ENCODE results near the gene ANO2. TPM values are rescaled to one million over a fixed set of nuclear protein-coding genes. Genes with fewer than 3 reads are reported as not detected.

The ANO2 gene
- total RNA-seq, 3 donors from 2014 or later (not counting 1 experiment from before 2014, with no cell fraction given), result not detected

- no peak for DNase-seq
- 88% methylated on average over 3 of the region's 3 CpGs for WGBS (ENCODE audit: insufficient coverage)
- Mint-ChIP-seq H3K27ac (no peak overlapping the region), H3K4me3 (no peak overlapping the region), H3K36me3 (no peaks in the 10 kb centered on the region), H3K4me1 (no peaks in the 10 kb centered on the region), H3K9me3 (no peaks in the 10 kb centered on the region), H3K27me3 (ENCODE audit: low read depth in 2 of 2) (peaks cover 12 to 21% of the 10 kb centered on the region in 2 donors)
- TF ChIP-seq, protein P1, sequence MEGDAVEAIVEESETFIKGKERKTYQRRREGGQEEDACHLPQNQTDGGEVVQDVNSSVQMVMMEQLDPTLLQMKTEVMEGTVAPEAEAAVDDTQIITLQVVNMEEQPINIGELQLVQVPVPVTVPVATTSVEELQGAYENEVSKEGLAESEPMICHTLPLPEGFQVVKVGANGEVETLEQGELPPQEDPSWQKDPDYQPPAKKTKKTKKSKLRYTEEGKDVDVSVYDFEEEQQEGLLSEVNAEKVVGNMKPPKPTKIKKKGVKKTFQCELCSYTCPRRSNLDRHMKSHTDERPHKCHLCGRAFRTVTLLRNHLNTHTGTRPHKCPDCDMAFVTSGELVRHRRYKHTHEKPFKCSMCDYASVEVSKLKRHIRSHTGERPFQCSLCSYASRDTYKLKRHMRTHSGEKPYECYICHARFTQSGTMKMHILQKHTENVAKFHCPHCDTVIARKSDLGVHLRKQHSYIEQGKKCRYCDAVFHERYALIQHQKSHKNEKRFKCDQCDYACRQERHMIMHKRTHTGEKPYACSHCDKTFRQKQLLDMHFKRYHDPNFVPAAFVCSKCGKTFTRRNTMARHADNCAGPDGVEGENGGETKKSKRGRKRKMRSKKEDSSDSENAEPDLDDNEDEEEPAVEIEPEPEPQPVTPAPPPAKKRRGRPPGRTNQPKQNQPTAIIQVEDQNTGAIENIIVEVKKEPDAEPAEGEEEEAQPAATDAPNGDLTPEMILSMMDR (IDR thresholded peaks at IDR 0.05), result no peak
- Histone ChIP-seq H3K27ac (ENCODE audit: low read length) (no peak overlapping the region), H3K4me1 (ENCODE audit: control insufficient read depth, insufficient read depth, low read length) (no peaks in the 10 kb centered on the region), H3K9me3 (ENCODE audit: control insufficient read depth, insufficient read depth, low read length) (no peaks in the 10 kb centered on the region), H3K4me3 (ENCODE audit: low read length) (no peak overlapping the region), H3K27me3 (ENCODE audit: control insufficient read depth, insufficient read depth, low read length) (no peaks in the 10 kb centered on the region), H3K36me3 (ENCODE audit: control insufficient read depth, insufficient read depth, low read length) (no peaks in the 10 kb centered on the region)
- intact Hi-C loops (cut with micrococcal nuclease), result no loop called here
- ATAC-seq, result no peak
Observed at GRCh38 chr12:5577211-5577612, 367.8 kb downstream of the ANO2 start.

GRCh38 chr12:5575987-5576386 is 369.1 kb downstream of the ANO2 start:
- Histone ChIP-seq H3K4me1 (ENCODE audit: control insufficient read depth, insufficient read depth, low read length) (no peaks in the 10 kb centered on the region), H3K36me3 (ENCODE audit: control insufficient read depth, insufficient read depth, low read length) (no peaks in the 10 kb centered on the region), H3K9me3 (ENCODE audit: control insufficient read depth, insufficient read depth, low read length) (no peaks in the 10 kb centered on the region), H3K27ac (ENCODE audit: low read length) (no peak overlapping the region), H3K4me3 (ENCODE audit: low read length) (no peak overlapping the region), H3K27me3 (ENCODE audit: control insufficient read depth, insufficient read depth, low read length) (no peaks in the 10 kb centered on the region)
- no peak overlapping the region for H3K27ac Mint-ChIP-seq
- peaks cover 11 to 21% of the 10 kb centered on the region in 2 donors for H3K27me3 Mint-ChIP-seq (ENCODE audit: low read depth in 2 of 2)
- H3K4me3 Mint-ChIP-seq, result no peak overlapping the region
- DNase-seq, result no peak
- WGBS (ENCODE audit: insufficient coverage), result 100% methylated on average over 3 of the region's 3 CpGs
- H3K4me1 Mint-ChIP-seq, result no peaks in the 10 kb centered on the region
- TF ChIP-seq, protein P1 (IDR thresholded peaks at IDR 0.05), result no peak
- no peaks in the 10 kb centered on the region for H3K9me3 Mint-ChIP-seq
- H3K36me3 Mint-ChIP-seq, result no peaks in the 10 kb centered on the region
- ATAC-seq, result no peak
- intact Hi-C loops (cut with micrococcal nuclease), result no loop called here

GRCh38 chr12:5575232-5575631 is 369.8 kb downstream of the ANO2 start:
- Mint-ChIP-seq H3K27ac (no peak overlapping the region), H3K4me3 (no peak overlapping the region), H3K4me1 (no peaks in the 10 kb centered on the region), H3K27me3 (ENCODE audit: low read depth in 2 of 2) (peaks cover 8 to 13% of the 10 kb centered on the region in 2 donors), H3K36me3 (no peaks in the 10 kb centered on the region), H3K9me3 (no peaks in the 10 kb centered on the region)
- 82% methylated on average over 3 of the region's 5 CpGs for WGBS (ENCODE audit: insufficient coverage)
- no peak overlapping the region for H3K4me3 ChIP-seq (ENCODE audit: low read length)
- ATAC-seq (no peak), DNase-seq (no peak)
- no peaks in the 10 kb centered on the region for H3K36me3 ChIP-seq (ENCODE audit: control insufficient read depth, insufficient read depth, low read length)
- H3K27ac ChIP-seq (ENCODE audit: low read length), result no peak overlapping the region
- H3K4me1 ChIP-seq (ENCODE audit: control insufficient read depth, insufficient read depth, low read length), result no peaks in the 10 kb centered on the region
- H3K27me3 ChIP-seq (ENCODE audit: control insufficient read depth, insufficient read depth, low read length), result no peaks in the 10 kb centered on the region
- intact Hi-C loops (cut with micrococcal nuclease), result no loop called here
- H3K9me3 ChIP-seq (ENCODE audit: control insufficient read depth, insufficient read depth, low read length), result no peaks in the 10 kb centered on the region
- TF ChIP-seq, protein P1 (IDR thresholded peaks at IDR 0.05), result no peak

- no peaks in the 10 kb centered on the region for H3K9me3 ChIP-seq (ENCODE audit: control insufficient read depth, insufficient read depth, low read length)
- H3K4me1 ChIP-seq (ENCODE audit: control insufficient read depth, insufficient read depth, low read length), result no peaks in the 10 kb centered on the region
- Mint-ChIP-seq H3K36me3 (no peaks in the 10 kb centered on the region), H3K27me3 (ENCODE audit: low read depth in 2 of 2) (peaks cover 7 to 15% of the 10 kb centered on the region in 2 donors), H3K4me1 (no peaks in the 10 kb centered on the region), H3K4me3 (no peak overlapping the region), H3K9me3 (no peaks in the 10 kb centered on the region), H3K27ac (no peak overlapping the region)
- intact Hi-C loops (cut with micrococcal nuclease), result no loop called here
- WGBS (ENCODE audit: insufficient coverage), result 89% methylated on average over 5 of the region's 5 CpGs
- no peak for DNase-seq
- H3K27me3 ChIP-seq (ENCODE audit: control insufficient read depth, insufficient read depth, low read length), result no peaks in the 10 kb centered on the region
- no peak overlapping the region for H3K4me3 ChIP-seq (ENCODE audit: low read length)
- no peaks in the 10 kb centered on the region for H3K36me3 ChIP-seq (ENCODE audit: control insufficient read depth, insufficient read depth, low read length)
- TF ChIP-seq, protein P1 (IDR thresholded peaks at IDR 0.05), result no peak
- ATAC-seq, result no peak
- H3K27ac ChIP-seq (ENCODE audit: low read length), result no peak overlapping the region
Observed at GRCh38 chr12:5573390-5573789, 371.7 kb downstream of the ANO2 start.
